GM12892 (cell line): ENCODE measurements around the gene CPED1.

Source experiments
- POLR2A ChIP-seq: IDR thresholded peaks from 2 replicates; pipeline ENCODE4 v1.6.1; 2011; ENCODE audit warnings: low read depth, low read length, control low read depth
- POLR2AphosphoS5 ChIP-seq: IDR thresholded peaks from 2 replicates; pipeline ENCODE4 v1.6.1; 2011; ENCODE audit warnings: low read depth, low read length, control low read depth
- TAF1 ChIP-seq: IDR thresholded peaks from 2 replicates; pipeline ENCODE4 v1.6.1; 2011; ENCODE audit warnings: low read depth, mild to moderate bottlenecking, control low read depth, low read length, borderline replicate concordance

DNA sequence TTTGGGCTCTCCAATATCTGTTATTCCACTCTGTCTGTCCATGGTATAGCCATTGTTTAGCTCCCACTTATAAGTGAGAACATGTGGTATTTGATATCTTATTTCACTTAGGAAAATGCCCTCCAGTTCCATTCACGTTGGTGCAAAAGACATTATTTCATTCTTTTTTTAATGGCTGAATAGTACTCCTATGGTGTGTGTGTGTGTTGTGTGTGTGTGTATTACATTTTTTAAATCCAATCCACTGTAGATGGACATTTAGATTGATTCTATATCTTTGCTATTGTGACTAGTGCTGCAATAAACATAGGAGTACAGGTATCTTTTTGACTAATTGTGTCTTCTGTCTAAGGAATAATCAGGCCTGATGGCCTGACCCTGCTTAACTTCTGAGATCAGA, 7.4 kb upstream of the CPED1 start:
- TF ChIP-seq POLR2AphosphoS5: no peak
- no peak for TF ChIP-seq TAF1
- TF ChIP-seq POLR2A: no peak
